GM12872 (cell line): ENCODE measurements around the gene NDC80.

Experiments used
- TF ChIP-seq, protein P1 (sequence below): IDR thresholded peaks from 3 replicates; pipeline ENCODE4 v1.5.1; 2011; ENCODE audit warnings: low read depth, mild to moderate bottlenecking, low read length, moderate library complexity; ENCODE audit not compliant: insufficient read depth

The NDC80 gene

GRCh38 chr18:2597639-2598038, 26.3 kb downstream of the NDC80 start:
- TF ChIP-seq, protein P1, sequence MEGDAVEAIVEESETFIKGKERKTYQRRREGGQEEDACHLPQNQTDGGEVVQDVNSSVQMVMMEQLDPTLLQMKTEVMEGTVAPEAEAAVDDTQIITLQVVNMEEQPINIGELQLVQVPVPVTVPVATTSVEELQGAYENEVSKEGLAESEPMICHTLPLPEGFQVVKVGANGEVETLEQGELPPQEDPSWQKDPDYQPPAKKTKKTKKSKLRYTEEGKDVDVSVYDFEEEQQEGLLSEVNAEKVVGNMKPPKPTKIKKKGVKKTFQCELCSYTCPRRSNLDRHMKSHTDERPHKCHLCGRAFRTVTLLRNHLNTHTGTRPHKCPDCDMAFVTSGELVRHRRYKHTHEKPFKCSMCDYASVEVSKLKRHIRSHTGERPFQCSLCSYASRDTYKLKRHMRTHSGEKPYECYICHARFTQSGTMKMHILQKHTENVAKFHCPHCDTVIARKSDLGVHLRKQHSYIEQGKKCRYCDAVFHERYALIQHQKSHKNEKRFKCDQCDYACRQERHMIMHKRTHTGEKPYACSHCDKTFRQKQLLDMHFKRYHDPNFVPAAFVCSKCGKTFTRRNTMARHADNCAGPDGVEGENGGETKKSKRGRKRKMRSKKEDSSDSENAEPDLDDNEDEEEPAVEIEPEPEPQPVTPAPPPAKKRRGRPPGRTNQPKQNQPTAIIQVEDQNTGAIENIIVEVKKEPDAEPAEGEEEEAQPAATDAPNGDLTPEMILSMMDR = no peak

- TF ChIP-seq, protein P1 = no peak
Measured at GRCh38 chr18:2602844-2603243, 31.5 kb downstream of the NDC80 start.

DNA sequence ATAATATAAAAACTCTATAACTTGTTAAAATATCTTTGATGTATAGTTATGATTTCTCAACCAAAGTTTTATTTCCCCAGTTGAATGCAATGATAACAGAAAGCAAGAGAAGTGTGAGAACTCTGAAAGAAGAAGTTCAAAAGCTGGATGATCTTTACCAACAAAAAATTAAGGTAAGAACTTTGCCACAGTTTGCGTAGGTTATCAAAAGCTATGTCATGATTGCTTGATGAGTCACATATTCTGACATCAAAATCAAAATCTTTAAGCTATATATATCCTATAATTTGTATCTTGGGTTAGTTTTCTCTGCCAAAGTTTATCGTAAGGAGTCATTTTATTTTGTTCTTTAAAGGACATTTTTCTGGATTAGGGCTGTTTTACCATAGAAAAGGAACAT, 35.0 kb downstream of the NDC80 start:
- TF ChIP-seq, protein P1 = no peak

DNA sequence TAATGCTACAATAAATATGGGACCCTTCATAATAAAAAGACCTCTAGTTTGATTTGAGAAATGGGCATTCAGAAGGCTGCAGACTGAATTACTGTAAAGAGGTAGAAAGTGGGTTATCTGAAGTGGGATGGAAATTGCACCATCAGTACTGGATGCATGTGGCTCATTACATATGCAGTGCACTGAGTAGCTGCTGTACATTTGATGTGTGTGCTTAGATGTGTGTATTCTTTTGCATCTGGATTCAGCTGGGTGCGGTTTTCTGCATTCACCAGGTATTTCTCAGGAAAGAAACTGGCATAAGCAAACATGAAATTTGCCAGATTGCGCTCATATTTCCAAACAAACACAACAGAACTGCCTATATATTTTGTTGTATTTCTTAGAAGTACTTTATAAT, 38.2 kb downstream of the NDC80 start:
- TF ChIP-seq, protein P1 = no peak

GRCh38 chr18:2610549-2610948, 39.2 kb downstream of the NDC80 start:
- TF ChIP-seq, protein P1 = no peak

DNA sequence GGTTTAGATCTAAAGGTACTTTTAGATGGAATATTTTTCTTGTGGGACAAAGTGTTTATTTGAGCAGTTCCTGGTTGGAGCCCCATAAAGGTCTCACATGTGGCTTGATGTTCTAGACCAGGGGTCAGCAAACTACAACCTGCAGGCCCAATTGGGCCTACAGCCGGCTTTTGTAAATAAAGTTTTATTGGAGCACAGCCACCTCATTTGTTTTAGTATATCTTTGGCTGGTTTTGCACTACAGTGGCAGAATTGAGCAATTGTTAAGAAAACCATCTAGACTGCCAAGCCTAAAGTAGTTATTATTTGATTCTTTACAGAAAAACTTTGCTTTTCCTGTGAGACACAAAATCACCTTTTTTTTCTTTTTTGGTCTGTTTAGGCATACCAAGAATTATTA, 41.6 kb downstream of the NDC80 start:
- TF ChIP-seq, protein P1 = no peak

GRCh38 chr18:2617401-2617998, 46.1 kb downstream of the NDC80 start:
- TF ChIP-seq, protein P1 = no peak
